Myocyte (in vitro differentiated cells): Measurements from ENCODE around the gene MYBPHL. TPM values are rescaled to one million over a fixed set of nuclear protein-coding genes. Genes with fewer than 3 reads are reported as not detected.

Experiments used
- DNase-seq: peaks from one replicate; pipeline ENCODE4 v3.0.0-alpha.2; 2012; ENCODE audit warnings: low read depth
- total RNA-seq: library from RNA; depleted of rRNA; stranded (reverse); fragments of >200 nt; gene quantifications from 2 replicates; pipeline ENCODE4 v1.2.3, GENCODE V29; 2014

MYBPHL gene
- total RNA-seq, 1 donor from 2014 or later: not detected

DNA sequence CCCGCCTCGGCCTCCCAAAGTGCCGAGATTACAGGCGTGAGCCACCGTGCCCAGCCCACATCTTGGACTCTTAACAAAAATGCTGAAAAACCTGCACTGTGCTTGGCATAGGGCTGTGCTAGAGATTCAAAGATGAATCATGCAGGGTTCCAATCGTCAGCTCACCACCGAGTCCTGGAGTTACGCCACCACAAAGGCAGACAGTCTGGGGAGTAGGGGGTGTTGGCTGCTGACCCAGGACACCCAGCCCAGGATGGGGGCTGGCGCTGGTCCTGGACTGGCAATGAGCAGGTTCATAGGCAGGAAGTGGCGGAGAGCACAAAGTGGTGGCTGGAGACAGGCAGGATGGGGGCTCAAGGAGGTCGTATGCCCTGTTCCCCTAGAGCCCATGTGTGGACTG, 39.8 kb downstream of the MYBPHL start:
- no peak for DNase-seq

DNA sequence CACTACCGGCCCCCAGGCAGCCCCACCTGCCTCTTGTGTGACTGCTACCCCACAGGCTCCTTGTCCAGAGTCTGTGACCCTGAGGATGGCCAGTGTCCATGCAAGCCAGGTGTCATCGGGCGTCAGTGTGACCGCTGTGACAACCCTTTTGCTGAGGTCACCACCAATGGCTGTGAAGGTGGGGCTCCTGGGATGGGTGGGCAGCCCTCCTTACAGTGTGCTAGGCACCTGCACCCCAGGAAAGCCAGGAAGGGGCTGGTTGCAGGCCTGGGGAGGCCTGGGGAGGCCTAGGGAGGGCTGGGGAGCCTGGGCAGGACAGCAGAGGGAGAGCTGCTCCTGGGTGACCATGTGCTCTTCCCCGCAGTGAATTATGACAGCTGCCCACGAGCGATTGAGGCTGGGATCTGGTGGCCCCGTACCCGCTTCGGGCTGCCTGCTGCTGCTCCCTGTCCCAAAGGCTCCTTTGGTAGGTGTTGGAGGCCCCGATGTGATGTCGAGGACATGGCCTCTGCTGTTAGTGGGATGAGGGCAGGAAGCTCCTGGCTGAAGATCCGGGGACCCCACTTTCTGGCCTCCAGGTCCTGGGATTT, 41.0 kb downstream of the MYBPHL start:
- DNase-seq: no peak

DNA sequence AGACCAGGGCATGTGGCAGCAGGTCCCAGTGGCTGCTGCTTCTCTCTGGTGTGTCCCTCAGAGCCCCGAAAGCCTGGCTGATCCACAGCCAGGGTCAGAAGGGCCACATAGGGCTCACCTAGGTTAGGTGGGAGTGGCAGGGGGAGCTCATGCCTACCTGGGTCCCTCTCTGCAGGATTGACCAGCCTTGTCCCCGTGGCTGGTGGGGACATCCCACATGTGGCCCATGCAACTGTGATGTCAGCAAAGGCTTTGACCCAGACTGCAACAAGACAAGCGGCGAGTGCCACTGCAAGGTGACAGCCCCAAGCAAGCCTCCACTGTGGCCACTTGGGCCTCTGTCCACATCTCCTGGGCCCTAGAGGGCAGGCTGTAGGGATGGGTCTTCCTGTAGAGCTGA, 41.8 kb downstream of the MYBPHL start:
- DNase-seq: no peak

DNA sequence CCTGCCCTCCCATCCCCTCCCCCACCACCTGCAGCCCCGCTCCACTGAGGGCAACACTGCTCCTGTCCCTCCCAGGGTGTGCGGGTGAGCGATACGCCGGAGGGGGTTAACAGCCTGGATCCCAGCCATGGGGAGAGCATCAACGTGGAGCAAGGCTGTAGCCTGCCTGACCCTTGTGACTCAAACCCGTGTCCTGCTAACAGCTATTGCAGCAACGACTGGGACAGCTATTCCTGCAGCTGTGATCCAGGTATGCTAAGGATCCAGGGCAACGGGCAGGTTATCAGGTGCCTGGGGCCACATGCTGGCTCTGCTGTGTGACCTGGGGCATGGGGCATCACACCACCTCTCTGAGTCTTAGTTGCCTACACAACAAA, 42.4 kb downstream of the MYBPHL start:
- no peak for DNase-seq

DNA sequence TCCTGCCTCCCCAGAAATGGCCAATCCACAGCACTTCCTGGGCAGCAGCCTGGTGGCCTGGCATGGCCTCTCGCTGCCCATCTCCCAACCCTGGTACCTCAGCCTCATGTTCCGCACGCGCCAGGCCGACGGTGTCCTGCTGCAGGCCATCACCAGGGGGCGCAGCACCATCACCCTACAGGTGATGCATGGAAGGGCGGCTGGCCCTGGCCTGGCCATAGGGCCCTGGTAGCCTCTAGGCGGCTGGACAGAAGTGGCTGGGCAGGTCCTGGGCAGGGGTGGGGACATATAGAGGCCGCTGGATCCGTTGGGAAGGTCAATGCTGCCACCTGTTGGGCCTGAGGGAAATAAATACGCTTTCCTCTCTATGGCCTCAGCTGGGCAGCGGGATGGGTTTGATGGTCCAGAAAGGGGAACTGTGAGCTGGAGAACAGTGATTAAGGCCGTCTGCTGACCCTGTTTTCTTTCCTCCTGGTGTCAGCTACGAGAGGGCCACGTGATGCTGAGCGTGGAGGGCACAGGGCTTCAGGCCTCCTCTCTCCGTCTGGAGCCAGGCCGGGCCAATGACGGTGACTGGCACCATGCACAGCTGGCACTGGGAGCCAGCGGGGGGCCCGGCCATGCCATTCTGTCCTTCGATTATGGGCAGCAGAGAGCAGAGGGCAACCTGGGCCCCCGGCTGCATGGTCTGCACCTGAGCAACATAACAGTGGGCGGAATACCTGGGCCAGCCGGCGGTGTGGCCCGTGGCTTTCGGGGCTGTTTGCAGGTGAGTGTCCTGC, 43.0 kb downstream of the MYBPHL start:
- peak; percentile 44 for DNase-seq

DNA sequence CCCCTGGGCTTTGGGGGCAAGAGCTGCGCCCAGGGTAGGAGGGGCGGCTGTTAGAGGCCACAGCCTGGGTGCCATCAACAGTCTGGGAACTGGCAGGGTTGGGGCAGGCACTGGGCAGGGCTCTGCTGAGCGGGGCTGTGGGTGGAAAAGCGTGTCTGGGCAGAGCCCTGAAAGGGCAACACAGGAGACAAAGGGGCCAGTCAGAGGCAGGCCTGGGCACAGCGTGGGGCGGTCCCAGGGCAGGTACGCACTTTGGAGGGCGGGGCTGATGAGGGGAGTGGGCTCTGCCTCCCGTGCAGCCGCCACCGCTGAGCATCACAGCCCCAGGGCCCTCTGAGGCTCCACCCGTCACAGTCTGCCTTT, 43.6 kb downstream of the MYBPHL start:
- DNase-seq: no peak

DNA sequence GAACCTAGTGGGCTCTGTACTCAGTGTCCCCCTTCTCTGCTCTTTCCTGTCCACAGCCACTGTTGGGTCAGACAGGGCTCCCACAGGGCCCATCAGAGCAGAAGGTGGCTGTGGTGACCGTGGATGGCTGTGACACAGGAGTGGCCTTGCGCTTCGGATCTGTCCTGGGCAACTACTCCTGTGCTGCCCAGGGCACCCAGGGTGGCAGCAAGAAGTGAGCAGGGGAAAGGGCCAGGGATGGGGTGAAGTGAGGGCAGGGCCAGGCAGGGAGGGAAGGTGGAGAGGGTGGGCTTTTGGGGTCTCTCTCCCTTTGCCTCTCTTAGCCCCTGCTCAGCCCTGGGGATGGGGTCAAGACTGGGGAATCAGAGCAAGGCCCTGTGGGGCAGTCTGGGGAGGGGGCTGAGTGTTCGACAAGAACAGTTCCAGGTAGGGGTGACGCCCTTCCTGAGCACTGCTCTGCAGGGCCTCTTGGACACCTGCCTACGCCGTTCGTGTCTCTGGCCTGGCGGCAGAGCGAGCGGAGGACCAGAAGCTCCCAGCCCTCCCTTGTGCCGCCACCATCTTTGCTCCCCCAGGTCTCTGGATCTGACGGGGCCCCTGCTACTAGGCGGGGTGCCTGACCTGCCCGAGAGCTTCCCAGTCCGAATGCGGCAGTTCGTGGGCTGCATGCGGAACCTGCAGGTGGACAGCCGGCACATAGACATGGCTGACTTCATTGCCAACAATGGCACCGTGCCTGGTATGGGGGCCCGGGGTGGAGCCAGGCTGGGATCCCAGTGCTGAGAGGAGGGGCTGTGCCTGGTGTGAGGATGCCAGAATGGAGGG, 44.4 kb downstream of the MYBPHL start:
- no peak for DNase-seq

DNA sequence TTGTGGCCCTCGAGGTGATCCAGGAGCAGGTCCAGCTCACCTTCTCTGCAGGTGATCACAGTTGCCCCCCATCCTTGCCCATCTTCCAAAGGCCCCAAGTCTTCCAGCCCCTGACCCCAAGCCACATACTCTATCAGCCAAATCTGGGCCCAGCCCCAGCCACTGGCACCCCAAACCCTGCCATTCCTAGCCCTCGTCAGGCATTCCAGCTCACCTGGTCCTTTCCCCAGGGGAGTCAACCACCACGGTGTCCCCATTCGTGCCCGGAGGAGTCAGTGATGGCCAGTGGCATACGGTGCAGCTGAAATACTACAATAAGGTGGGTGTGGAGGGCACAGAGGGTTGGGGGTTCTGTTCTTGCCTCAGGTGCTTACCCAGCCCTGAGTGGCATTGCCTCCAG, 45.2 kb downstream of the MYBPHL start:
- no peak for DNase-seq

DNA sequence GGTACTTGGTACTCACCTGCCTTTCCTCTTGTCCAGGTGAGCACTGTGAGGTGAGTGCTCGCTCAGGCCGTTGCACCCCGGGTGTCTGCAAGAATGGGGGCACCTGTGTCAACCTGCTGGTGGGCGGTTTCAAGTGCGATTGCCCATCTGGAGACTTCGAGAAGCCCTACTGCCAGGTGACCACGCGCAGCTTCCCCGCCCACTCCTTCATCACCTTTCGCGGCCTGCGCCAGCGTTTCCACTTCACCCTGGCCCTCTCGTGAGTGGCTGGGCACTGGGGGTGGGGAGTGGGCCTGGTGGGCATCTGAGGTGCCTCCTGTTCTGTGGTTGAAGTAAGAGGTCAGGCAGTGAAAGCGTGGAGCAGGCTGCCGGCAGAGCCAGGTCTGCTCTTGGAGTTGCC, 45.8 kb downstream of the MYBPHL start:
- DNase-seq: no peak

DNA sequence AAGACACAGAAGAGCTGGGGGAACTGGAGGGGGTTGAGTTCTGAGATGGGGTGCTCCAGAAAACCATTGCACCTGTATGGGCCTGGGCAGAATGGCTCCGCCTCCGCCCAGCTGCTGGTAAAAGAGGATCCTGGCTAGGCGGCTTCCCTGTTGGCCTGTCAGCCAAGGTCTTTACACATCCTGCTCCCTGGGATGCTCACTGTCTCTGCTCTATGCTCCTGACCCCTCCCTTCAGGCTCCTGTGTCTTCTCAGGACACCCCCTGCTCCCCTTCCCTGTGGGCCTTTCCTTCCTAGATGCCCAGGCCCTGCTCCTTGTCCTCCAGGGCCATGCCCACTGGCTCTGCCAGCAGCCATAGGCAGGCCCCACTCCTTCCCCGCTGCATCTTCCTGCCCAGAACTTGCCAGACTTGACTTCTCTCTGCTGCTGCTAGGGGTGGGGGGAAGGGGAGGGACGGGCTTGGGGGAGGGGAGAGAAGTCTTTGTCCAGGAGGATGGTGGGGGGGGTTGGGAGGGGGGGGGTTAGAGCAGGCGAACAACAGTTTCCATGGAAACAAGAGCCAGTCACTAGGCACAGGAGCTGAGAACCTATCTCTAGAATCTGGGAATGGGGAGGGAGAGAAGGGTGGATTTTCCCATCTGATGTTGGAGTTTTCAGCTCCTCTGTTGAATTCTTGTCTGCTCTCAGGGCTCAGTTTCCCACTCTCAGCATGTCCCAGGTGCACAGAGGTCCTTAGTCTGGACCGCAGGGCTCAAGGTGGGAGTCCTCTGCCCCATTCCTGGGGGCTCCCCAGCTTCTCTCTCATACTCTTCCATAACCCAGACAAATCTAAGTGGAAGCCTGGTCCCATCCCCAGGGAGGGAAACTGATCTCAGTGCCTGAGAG, 46.9 kb downstream of the MYBPHL start:
- no peak for DNase-seq

DNA sequence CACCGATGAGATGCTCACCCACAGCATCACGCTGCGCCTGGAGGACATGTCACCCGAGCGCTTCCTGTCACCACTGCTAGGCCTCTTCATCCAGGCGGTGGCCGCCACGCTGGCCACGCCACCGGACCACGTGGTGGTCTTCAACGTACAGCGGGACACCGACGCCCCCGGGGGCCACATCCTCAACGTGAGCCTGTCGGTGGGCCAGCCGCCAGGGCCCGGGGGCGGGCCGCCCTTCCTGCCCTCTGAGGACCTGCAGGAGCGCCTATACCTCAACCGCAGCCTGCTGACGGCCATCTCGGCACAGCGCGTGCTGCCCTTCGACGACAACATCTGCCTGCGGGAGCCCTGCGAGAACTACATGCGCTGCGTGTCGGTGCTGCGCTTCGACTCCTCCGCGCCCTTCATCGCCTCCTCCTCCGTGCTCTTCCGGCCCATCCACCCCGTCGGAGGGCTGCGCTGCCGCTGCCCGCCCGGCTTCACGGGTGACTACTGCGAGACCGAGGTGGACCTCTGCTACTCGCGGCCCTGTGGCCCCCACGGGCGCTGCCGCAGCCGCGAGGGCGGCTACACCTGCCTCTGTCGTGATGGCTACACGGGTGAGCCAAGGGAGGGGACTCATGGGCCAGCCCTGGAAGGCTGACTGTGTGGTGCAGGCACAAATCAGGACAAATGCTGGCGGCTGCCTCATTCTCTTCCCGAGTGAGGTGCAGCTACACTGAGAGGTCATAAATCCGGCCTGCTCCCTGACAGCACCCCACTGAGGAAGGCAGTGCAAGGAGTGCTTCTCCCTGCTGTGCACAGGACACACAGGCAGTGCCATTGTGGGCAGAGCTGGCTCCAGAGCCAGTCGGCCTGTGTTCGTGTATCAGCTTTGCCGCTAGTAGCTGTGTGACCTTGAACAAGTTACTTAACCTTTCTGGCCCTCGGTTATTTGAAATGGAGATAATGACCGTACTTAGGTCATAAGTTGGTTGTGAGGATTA, 48.0 kb downstream of the MYBPHL start:
- no peak for DNase-seq

DNA sequence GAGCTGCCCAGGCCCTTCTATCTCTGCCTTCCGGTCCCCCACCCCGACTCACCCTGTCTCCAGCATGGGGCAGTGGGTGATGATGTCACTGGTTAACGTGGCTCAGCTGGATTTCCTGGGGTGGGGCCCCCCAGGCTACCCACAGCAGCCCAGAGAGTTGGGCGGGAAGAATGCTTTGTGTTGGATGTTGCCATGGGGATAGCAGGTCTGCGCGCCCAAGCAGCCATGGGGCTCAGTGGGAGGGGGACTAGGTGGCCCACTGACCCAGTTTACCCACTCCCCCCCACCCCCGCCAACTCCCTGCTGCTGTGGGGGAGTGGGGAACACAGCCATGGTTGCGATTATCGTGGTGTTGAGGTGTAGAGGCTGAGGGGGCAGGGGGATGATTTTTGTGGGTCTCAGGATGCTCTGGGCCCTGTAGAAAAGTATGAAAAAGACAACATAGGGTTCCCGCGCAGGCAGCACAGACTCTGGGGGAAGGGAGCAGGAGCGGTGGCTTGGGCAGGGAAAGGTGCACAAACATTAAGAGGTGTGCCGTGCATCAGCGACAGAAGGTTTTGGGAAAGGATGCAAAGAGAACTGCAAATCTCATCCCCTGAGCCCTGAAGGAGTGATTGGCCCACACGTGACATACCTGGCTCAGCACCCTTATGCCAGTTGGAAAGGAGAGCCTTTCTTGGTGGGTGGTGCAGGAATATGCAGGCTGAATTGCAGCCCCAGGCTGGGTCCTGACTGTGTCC, 49.0 kb downstream of the MYBPHL start:
- no peak for DNase-seq

DNA sequence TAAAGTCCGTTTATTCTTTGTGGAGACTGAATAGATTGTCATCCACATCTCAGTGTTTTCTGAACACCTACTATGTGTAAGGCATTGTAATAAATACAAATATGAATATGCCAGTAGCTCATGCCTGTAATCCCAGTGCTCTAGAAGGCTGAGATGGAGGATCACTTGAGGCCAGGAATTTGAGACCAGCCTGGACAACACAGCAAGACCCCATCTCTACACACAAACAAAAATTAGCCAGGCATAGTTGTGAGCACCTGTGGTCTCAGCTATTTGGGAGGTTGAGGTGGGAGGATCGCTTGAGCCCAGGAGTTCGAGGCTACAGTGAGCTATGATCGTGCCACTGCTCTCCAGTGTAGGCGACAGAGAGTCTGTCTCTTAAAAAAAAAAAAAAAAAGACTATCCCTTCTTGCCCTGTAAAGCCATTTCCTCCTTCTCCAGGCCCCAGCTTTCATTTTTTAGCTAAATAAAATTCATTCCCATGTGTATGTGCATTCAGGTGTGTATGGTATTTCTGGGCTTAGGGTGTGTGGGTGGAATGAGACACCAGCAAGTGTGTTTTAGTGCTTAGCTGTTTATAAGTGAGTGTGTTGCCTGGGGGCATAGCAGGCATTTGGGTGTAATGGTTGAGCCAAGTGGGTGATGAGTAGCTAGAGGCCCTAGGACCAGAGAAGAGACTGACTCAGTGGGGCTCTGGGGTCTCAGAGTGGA, 49.7 kb downstream of the MYBPHL start:
- no peak for DNase-seq

DNA sequence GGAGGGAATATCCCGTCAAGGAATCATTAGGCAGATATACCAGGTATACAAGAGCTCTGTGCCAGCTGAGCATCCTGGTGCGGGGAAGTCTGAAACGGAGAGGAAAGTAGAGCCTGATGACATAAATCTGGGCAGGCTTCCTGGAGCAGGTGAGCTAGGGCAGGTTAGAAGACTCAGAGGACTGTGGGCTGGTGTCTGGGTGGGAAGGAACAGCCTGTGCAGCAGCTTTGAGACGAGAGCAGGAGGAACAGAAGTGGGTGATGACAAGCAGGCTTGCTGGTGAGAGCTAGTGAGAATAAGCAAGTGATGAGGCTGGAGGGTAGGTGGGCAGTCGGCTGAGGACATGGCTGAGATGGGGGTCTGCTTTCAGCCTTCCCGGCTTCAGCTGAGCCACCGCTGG, 50.7 kb downstream of the MYBPHL start:
- no peak for DNase-seq

DNA sequence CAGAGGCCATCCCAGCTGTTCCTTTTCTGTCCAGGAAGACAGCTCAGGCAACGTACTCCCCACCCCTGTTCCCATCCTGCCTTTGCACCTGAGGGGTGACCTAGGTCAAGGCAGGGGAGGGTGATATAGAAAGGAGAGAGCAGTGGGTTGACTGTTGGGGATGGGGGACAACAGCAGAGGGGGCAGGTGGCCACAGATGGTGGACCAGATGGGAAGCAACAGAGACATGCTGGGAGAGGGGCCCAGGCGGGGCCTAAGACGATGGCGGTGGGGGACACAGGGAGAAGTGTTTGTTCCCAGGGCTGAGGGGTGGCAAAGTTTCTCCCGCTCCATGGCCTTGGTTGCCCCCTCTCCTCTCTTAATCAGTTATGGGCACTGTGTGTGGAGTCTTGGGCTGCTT, 51.1 kb downstream of the MYBPHL start:
- DNase-seq: no peak

DNA sequence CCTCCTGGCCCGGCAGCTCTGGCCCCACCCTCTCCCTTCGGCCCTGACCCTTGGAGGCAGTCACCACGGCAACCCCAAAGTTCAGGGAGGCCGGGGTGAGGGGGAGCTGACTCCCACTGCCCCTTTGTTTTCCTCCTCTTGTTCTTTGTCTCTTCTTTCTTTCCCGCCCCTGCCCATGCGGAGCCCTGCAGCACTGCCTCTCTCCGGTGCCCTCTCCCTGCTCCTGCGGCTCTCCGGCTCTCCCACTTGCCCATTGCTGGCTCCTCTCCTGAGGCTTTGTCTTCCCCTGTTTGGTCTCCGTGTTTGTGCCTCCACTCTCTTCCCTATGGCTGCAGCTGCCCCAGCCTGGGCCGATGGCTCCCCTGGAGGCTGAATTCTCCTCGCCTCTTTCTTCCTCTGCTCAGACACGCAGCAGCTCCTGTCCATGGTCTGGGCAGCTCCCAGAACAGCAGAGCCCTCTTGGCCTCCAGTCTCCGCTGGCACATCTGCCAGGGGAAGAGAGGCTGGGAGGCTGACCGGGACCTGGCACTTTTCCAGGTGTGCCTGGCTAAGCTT, 51.6 kb downstream of the MYBPHL start:
- no peak for DNase-seq

DNA sequence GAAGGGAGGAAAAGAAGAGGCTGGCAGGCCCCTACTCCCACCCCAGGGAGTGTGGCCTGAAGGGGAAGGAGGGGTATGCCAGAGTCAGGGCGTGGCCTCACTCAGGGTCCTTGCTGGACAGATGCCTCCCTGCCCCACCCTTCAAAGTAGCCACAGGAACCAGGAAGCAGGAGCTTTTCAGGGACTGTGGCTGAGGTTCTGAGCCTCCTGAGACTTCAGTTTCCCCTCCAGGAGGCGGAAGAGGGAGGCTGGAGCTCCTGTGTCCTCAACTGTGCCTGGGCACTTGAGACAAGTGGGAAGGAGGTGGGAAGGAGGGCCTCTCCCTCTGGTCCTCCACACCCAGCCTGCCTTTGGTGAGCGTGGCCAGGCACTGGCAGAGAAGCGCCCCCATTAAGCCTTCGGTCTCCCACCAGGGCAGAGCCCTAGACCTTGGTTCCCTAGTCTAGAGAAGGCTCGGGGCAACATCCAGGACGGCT, 52.2 kb downstream of the MYBPHL start:
- DNase-seq: no peak
